ENCODE measurements around the gene CEP170.

Gene CEP170

GRCh38 chr1:243246916-243247315 is 8.2 kb downstream of the CEP170 start:
- no peak for TF ChIP-seq REST (IDR thresholded peaks at IDR 0.05; ENCODE audit: low read depth)
- no peak for TF ChIP-seq NFIC (IDR thresholded peaks at IDR 0.05)
- no peak for TF ChIP-seq TAF1 (IDR thresholded peaks at IDR 0.05; ENCODE audit: low read depth)
- TF ChIP-seq TCF12 (IDR thresholded peaks at IDR 0.05; ENCODE audit: low read depth) = no peak
- TF ChIP-seq YY1 (IDR thresholded peaks at IDR 0.05; ENCODE audit: low read depth) = no peak
- no peak for TF ChIP-seq USF1 (IDR thresholded peaks at IDR 0.05)

DNA sequence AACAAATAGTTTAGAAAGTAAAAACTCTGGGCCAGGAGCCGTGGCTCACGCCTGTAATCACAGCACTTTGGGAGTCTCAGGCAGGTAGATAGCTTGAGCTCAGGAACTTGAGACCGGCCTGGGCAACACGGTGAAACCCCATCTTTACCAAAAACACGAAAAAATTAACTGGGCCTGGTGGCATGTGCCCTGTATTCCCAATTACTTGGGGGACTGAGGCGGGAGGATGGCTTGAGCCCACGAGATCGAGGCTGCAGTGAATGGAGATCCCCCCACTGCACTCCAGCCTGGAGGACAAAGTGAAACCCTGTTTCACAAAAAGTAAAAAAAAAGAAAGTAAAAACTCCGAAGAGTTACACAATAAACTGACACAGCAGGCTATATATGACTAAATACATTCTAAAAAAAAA is 10.6 kb downstream of the CEP170 start:
- TF ChIP-seq EP300 (IDR thresholded peaks at IDR 0.05; ENCODE audit: borderline replicate concordance) (no peak), USF1 (IDR thresholded peaks at IDR 0.05) (no peak), REST (IDR thresholded peaks at IDR 0.05; ENCODE audit: low read depth) (no peak), TEAD4 (IDR thresholded peaks at IDR 0.05) (no peak), FOXM1 (IDR thresholded peaks at IDR 0.05; ENCODE audit: borderline replicate concordance, low read depth) (no peak), EGR1 (IDR thresholded peaks at IDR 0.05) (no peak), NFIC (IDR thresholded peaks at IDR 0.05) (no peak), TCF12 (IDR thresholded peaks at IDR 0.05; ENCODE audit: low read depth) (no peak), TAF1 (IDR thresholded peaks at IDR 0.05; ENCODE audit: low read depth) (no peak), CEBPB (IDR thresholded peaks at IDR 0.05) (no peak), ZBTB7A (IDR thresholded peaks at IDR 0.05; ENCODE audit: low read depth) (no peak), RAD21 (IDR thresholded peaks at IDR 0.05; ENCODE audit: low read depth) (no peak), CREB1 (IDR thresholded peaks at IDR 0.05; ENCODE audit: low read depth) (no peak), YY1 (IDR thresholded peaks at IDR 0.05; ENCODE audit: low read depth) (no peak)
- TF ChIP-seq, protein P1, sequence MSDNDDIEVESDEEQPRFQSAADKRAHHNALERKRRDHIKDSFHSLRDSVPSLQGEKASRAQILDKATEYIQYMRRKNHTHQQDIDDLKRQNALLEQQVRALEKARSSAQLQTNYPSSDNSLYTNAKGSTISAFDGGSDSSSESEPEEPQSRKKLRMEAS (IDR thresholded peaks at IDR 0.05) = no peak

DNA sequence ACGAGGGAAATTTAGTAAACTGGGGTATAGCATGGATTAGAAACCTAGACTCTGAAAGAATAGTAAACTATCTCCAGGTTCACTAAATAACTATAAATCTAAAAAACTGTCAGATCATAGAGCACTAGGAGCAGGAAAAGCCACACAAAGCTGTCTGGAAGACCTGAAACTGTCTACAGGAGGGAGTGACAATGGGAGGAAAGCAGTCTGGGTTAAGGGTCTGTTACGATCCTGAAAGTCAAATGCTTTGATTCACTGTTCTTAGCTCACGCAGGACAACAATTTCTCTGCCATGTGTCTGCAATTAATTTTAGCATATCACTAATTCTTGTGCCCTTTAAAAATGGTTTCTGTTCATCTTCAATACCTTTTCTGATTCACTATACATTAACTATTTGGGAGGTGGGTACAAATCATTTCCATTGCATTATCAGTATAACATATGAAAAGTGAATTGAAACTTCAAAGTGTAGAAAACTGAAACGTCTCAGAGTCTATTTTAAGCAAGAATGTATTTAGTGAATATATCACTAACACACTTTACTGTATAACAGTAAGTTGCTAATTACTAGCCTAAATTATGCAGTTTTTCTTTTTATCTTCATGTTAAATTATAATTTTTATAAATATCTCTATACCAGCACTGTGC is 18.4 kb downstream of the CEP170 start:
- TF ChIP-seq TCF12 (IDR thresholded peaks at IDR 0.05; ENCODE audit: low read depth) = no peak
- no peak for TF ChIP-seq TEAD4 (IDR thresholded peaks at IDR 0.05)
- no peak for TF ChIP-seq YY1 (IDR thresholded peaks at IDR 0.05; ENCODE audit: low read depth)
- TF ChIP-seq CEBPB (IDR thresholded peaks at IDR 0.05) = no peak
- TF ChIP-seq, protein P1 (IDR thresholded peaks at IDR 0.05) = no peak
- TF ChIP-seq CREB1 (IDR thresholded peaks at IDR 0.05; ENCODE audit: low read depth) = no peak
- no peak for TF ChIP-seq TAF1 (IDR thresholded peaks at IDR 0.05; ENCODE audit: low read depth)
- no peak for TF ChIP-seq USF1 (IDR thresholded peaks at IDR 0.05)
- TF ChIP-seq FOXM1 (IDR thresholded peaks at IDR 0.05; ENCODE audit: borderline replicate concordance, low read depth) = no peak
- TF ChIP-seq ZBTB7A (IDR thresholded peaks at IDR 0.05; ENCODE audit: low read depth) = no peak
- no peak for TF ChIP-seq NFIC (IDR thresholded peaks at IDR 0.05)
- TF ChIP-seq EP300 (IDR thresholded peaks at IDR 0.05; ENCODE audit: borderline replicate concordance) = no peak
- no peak for TF ChIP-seq EGR1 (IDR thresholded peaks at IDR 0.05)
- no peak for TF ChIP-seq REST (IDR thresholded peaks at IDR 0.05; ENCODE audit: low read depth)

All from Ishikawa (cell line).